Left lung (tissue), 10 donors: Measurements from ENCODE around the gene ABRACL. TPM values are rescaled to one million over a fixed set of nuclear protein-coding genes. Genes with fewer than 3 reads are reported as not detected.

Source experiments
- ATAC-seq: fragments of 200-7000 bp; cut with Tn5 transposase; one replicate; pipeline ENCODE4 v1.9.1; 2020; ENCODE audit warnings: moderate library complexity
- DNase-seq, 4 donors: peaks; one replicate each; pipeline ENCODE4 v3.0.0-alpha.2; 2013 to 2020
- H3K27ac ChIP-seq, 2 donors: fragments of 200-600 bp; sonication (generic) in 1 of 2; one replicate each; pipeline versions ENCODE4 v1.5.0 to v1.8.0; 2020 to 2021
- H3K27me3 ChIP-seq, 2 donors: fragments of 200-600 bp; sonication (generic) in 1 of 2; one replicate each; pipeline versions ENCODE4 v1.5.0 to v1.8.0; 2020 to 2021
- H3K36me3 ChIP-seq, 2 donors: fragments of 200-600 bp; sonication (generic) in 1 of 2; one replicate each; pipeline versions ENCODE4 v1.5.0 to v1.8.0; 2020 to 2021
- H3K4me1 ChIP-seq, 2 donors: fragments of 200-600 bp; one replicate each; pipeline ENCODE4 v1.8.0; 2021
- H3K4me3 ChIP-seq, 2 donors: fragments of 200-600 bp; sonication (generic) in 1 of 2; one replicate each; pipeline versions ENCODE4 v1.5.0 to v1.8.0; 2020 to 2021; ENCODE audit warnings: mild to moderate bottlenecking in 1 of 2
- H3K9me3 ChIP-seq, 2 donors: fragments of 200-600 bp; sonication (generic) in 1 of 2; one replicate each; pipeline versions ENCODE4 v1.5.0 to v1.8.0; 2020 to 2021
- intact Hi-C, 2 donors: fragments of 100-400 bp; cut with DNase I; formaldehyde crosslinking; loops; one replicate each; pipeline versions ENCODE4 v1.11.2 to v1.14.2; 2022
- polyA plus RNA-seq, 6 donors: library from polyadenylated mRNA; unstranded; fragments of 120-200 nt; gene quantifications; one replicate each; pipeline ENCODE4 v1.2.1, GENCODE V29; 2013; ENCODE audit not compliant: insufficient read length in 6 of 6
- total RNA-seq, 2 donors: library from RNA; stranded (reverse); fragmentation: NEBNext Ultra II Directional; extraction: Animal tissue kit (Norgen Biotek cat#: 25700); gene quantifications; one replicate each; pipeline ENCODE4 v1.2.1, GENCODE V29; 2021
- TF ChIP-seq, protein P1 (sequence below), 2 donors: fragments of 200-600 bp; sonication (generic) in 1 of 2; IDR thresholded peaks; one replicate each; pipeline versions ENCODE4 v1.5.0 to v1.8.0; 2021; ENCODE audit warnings: antibody characterized with exemption in 2 of 2
- donor health status: DM: no; HTN: yes; CAD: no.
- donor health status: DM: no; HTN: no; CAD: no.

ABRACL gene
- total and polyA plus RNA-seq, 8 donors: 26.0 to 40.2 (median 30.2) TPM

DNA sequence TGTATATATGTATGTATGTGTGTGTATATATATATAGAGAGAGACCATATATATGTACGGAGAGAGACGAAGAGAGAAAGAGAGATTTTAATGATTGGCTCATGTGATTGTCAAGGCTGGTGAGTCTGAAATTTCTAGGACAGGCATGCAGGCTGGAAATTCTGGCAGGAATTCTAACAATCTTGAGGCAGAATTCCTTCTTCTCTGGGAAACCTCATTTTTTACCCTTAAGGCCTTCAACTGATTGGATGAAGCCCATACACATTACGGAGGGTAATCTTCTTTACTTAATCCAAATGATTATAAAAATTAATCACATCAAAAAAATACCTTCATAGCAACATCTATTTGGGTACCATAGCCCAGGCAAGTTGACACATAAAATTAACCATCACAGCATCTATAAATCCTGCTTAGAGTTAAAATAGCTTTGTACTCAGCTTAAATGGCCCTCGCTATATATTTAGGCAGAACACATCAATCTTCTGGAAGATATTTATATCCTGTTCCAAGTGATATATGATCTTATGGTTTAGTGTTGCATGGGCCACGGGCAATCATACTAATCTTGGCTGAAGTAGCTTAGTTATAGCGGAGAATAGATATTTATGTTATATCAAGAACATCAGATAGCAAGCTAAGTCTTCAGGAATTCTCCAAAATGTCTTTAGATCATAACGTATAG lies 36.6 kb downstream of the ABRACL start:
- H3K9me3 ChIP-seq: no peaks in the 10 kb centered on the region
- TF ChIP-seq, protein P1, sequence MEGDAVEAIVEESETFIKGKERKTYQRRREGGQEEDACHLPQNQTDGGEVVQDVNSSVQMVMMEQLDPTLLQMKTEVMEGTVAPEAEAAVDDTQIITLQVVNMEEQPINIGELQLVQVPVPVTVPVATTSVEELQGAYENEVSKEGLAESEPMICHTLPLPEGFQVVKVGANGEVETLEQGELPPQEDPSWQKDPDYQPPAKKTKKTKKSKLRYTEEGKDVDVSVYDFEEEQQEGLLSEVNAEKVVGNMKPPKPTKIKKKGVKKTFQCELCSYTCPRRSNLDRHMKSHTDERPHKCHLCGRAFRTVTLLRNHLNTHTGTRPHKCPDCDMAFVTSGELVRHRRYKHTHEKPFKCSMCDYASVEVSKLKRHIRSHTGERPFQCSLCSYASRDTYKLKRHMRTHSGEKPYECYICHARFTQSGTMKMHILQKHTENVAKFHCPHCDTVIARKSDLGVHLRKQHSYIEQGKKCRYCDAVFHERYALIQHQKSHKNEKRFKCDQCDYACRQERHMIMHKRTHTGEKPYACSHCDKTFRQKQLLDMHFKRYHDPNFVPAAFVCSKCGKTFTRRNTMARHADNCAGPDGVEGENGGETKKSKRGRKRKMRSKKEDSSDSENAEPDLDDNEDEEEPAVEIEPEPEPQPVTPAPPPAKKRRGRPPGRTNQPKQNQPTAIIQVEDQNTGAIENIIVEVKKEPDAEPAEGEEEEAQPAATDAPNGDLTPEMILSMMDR (IDR thresholded peaks at IDR 0.05): no peak
- H3K27ac ChIP-seq: no peak overlapping the region
- ATAC-seq (no peak), DNase-seq (no peak)
- H3K4me3 ChIP-seq: no peak overlapping the region
- intact Hi-C loops: no loop called here
- H3K4me1 ChIP-seq: no peaks in the 10 kb centered on the region
- no peaks in the 10 kb centered on the region for H3K27me3 ChIP-seq
- H3K36me3 ChIP-seq: no peaks in the 10 kb centered on the region

GRCh38 chr6:139066080-139066479 lies 37.5 kb downstream of the ABRACL start:
- Histone ChIP-seq H3K36me3 (no peaks in the 10 kb centered on the region), H3K27me3 (no peaks in the 10 kb centered on the region), H3K4me3 (no peak overlapping the region), H3K9me3 (no peaks in the 10 kb centered on the region), H3K27ac (no peak overlapping the region), H3K4me1 (no peaks in the 10 kb centered on the region)
- DNase-seq: no peak
- ATAC-seq: no peak
- intact Hi-C loops: no loop called here
- TF ChIP-seq, protein P1 (IDR thresholded peaks at IDR 0.05): no peak

GRCh38 chr6:139068846-139069245 lies 40.3 kb downstream of the ABRACL start:
- H3K4me1 ChIP-seq: no peaks in the 10 kb centered on the region
- TF ChIP-seq, protein P1 (IDR thresholded peaks at IDR 0.05): no peak
- H3K27ac ChIP-seq: no peak overlapping the region
- intact Hi-C loops: no loop called here
- no peaks in the 10 kb centered on the region for H3K36me3 ChIP-seq
- H3K4me3 ChIP-seq: no peak overlapping the region
- ATAC-seq: no peak
- H3K27me3 ChIP-seq: no peaks in the 10 kb centered on the region
- no peak for DNase-seq
- H3K9me3 ChIP-seq: no peaks in the 10 kb centered on the region

- no peak overlapping the region for H3K4me3 ChIP-seq
- no peaks in the 10 kb centered on the region for H3K27me3 ChIP-seq
- intact Hi-C loops: no loop called here
- no peak overlapping the region for H3K27ac ChIP-seq
- TF ChIP-seq, protein P1 (IDR thresholded peaks at IDR 0.05): no peak
- DNase-seq (no peak), ATAC-seq (no peak)
- no peaks in the 10 kb centered on the region for H3K4me1 ChIP-seq
- no peaks in the 10 kb centered on the region for H3K36me3 ChIP-seq
- H3K9me3 ChIP-seq: no peaks in the 10 kb centered on the region
Measured at GRCh38 chr6:139073118-139073517, 44.6 kb downstream of the ABRACL start.

GRCh38 chr6:139079018-139079417 lies 50.5 kb downstream of the ABRACL start:
- ATAC-seq: no peak
- TF ChIP-seq, protein P1 (IDR thresholded peaks at IDR 0.05): no peak
- DNase-seq: no peak
- intact Hi-C loops: no loop called here
- no peaks in the 10 kb centered on the region for H3K36me3 ChIP-seq
- H3K4me3 ChIP-seq: no peak overlapping the region
- no peaks in the 10 kb centered on the region for H3K27me3 ChIP-seq
- no peaks in the 10 kb centered on the region for H3K9me3 ChIP-seq
- no peak overlapping the region for H3K27ac ChIP-seq
- no peaks in the 10 kb centered on the region for H3K4me1 ChIP-seq
